Muscle of leg (tissue), 11 donors: Measurements from ENCODE around the gene AIFM3. TPM values are rescaled to one million over a fixed set of nuclear protein-coding genes. Genes with fewer than 3 reads are reported as not detected.

Source experiments
- DNase-seq: peaks from one replicate; pipeline ENCODE4 v3.0.0; 2013
- H3K27ac ChIP-seq: one replicate; pipeline ENCODE4 v1.5.1; 2013; ENCODE audit warnings: mild to moderate bottlenecking, low read length, control low read depth
- H3K27me3 ChIP-seq: one replicate; pipeline ENCODE4 v1.6.1; 2013; ENCODE audit warnings: low read length; ENCODE audit not compliant: control insufficient read depth, insufficient read depth
- H3K36me3 ChIP-seq: one replicate; pipeline ENCODE4 v1.6.1; 2013; ENCODE audit warnings: low read length; ENCODE audit not compliant: control insufficient read depth, insufficient read depth
- H3K4me1 ChIP-seq: one replicate; pipeline ENCODE4 v1.6.1; 2013; ENCODE audit warnings: low read length; ENCODE audit not compliant: control insufficient read depth, insufficient read depth
- H3K4me3 ChIP-seq: one replicate; pipeline ENCODE4 v1.5.1; 2013; ENCODE audit warnings: low read length, control low read depth
- H3K9me3 ChIP-seq: replicated peaks from 2 replicates; pipeline ENCODE4 v1.6.1; 2013; ENCODE audit warnings: low read depth, low read length; ENCODE audit not compliant: control insufficient read depth
- WGBS: methylation state at CpG from one replicate; pipeline ENCODE4 v1.1.5; 2013; ENCODE audit warnings: missing lambda C conversion rate; ENCODE audit not compliant: insufficient coverage; 5-methylcytosine and 5-hydroxymethylcytosine counted together
- polyA plus RNA-seq, 8 donors: library from polyadenylated mRNA; unstranded; fragments of 120-200 nt; gene quantifications; one replicate each; pipeline versions ENCODE4 v1.2.1 to v1.2.3, GENCODE V29; 2013; ENCODE audit warnings: inconsistent platforms in 1 of 8, low replicate concordance in 1 of 8; ENCODE audit not compliant: insufficient read length in 8 of 8, insufficient read depth in 1 of 8
- total RNA-seq: library from RNA; stranded (reverse); fragments of 120-200 nt; gene quantifications from one replicate; pipeline ENCODE4 v1.2.4, GENCODE V29; 2013

Gene AIFM3
- total and polyA plus RNA-seq, 9 donors, result 0.14 to 0.66 (median 0.36) TPM; not detected in 1

DNA sequence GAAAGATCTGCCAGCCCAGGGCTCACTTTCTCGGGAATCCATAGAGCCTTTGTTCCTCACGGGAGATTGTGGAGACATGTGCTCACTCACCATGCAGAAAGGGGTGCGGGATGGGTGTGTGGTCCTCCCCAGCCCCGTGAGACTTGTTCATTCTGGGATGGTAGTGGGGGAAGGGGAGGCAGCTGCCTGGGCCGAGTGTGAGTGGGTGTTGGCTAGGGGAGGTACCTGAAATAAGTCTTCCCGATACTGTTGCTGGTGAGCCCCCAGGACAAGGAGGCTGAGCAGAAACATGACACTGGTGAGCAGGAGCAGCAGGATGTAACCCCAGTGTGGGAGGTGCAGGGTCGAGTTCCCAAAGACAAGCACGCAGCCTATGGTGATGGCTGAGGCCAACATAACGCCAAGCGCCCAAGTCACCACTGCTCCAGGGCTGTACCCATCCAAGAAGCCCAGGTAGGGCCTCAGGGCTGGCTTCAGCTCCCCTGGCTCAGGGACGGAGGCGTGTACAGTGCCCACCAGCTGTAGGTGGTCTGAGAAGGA, 62.5 kb downstream of the AIFM3 start:
- Histone ChIP-seq H3K9me3 (no peaks in the 10 kb centered on the region), H3K36me3 (peaks cover 14% of the 10 kb centered on the region), H3K27ac (no peak overlapping the region), H3K4me3 (no peak overlapping the region), H3K4me1 (peaks cover 50% of the 10 kb centered on the region), H3K27me3 (peaks cover 21% of the 10 kb centered on the region)
- DNase-seq, result no peak
- 52% methylated on average over 12 of the region's 12 CpGs for WGBS

DNA sequence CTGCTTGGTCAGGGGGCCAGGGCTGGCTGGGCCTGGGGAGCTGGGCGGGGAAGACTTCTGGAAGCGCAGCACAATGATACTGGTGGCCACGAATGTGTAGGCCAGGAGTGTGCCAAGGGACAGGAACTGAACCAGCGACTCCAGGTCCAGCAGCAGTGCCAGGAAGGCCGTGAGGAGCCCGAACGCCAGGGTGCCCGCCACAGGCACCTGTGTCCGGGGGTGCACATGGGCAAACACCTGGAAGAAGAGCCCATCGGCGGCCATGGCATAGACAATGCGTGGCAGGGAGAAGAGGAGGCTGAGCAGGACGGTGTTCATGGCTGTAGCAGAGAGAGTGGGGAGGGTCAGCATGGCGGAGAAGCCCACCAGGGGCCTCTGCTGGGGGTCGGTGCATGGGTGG, 63.0 kb downstream of the AIFM3 start:
- Histone ChIP-seq H3K27ac (no peak overlapping the region), H3K4me1 (peaks cover 50% of the 10 kb centered on the region), H3K36me3 (peaks cover 14% of the 10 kb centered on the region), H3K27me3 (peaks cover 21% of the 10 kb centered on the region), H3K4me3 (no peak overlapping the region), H3K9me3 (no peaks in the 10 kb centered on the region)
- WGBS, result 88% methylated on average over 15 of the region's 15 CpGs
- DNase-seq, result no peak

Other genes with a start within 250 kb of the AIFM3 start
- 0.09 TPM for gene SERPIND1, start 193.1 kb upstream of the AIFM3 start, total RNA-seq
- gene SERPIND1, start 193.1 kb upstream of the AIFM3 start, polyA plus RNA-seq, result 1 to 10 TPM in 1 of 8 donors, under 1 TPM in 4, not detected in 3; 0.05 to 1.5 (median 0.13) TPM
- gene PI4KA, start 108.4 kb upstream of the AIFM3 start, total RNA-seq, result 21.1 TPM
- 10 to 100 TPM; 30.7 to 48.1 (median 36.1) TPM for gene PI4KA, start 108.4 kb upstream of the AIFM3 start, polyA plus RNA-seq
- 10.9 TPM for gene SNAP29, start 108.2 kb upstream of the AIFM3 start, total RNA-seq
- 10 to 100 TPM; 19.5 to 26.6 (median 23.0) TPM for gene SNAP29, start 108.2 kb upstream of the AIFM3 start, polyA plus RNA-seq
- gene CRKL, start 49.8 kb upstream of the AIFM3 start, total RNA-seq, result 36.4 TPM
- 10 to 100 TPM; 39.3 to 56.8 (median 46.9) TPM for gene CRKL, start 49.8 kb upstream of the AIFM3 start, polyA plus RNA-seq
- 34.2 TPM for gene LZTR1, start 15.0 kb downstream of the AIFM3 start, total RNA-seq
- 10 to 100 TPM; 27.7 to 42.2 (median 36.2) TPM for gene LZTR1, start 15.0 kb downstream of the AIFM3 start, polyA plus RNA-seq
- 20.9 TPM for gene THAP7, start 34.9 kb downstream of the AIFM3 start, total RNA-seq
- gene THAP7, start 34.9 kb downstream of the AIFM3 start, polyA plus RNA-seq, result 10 to 100 TPM; 18.8 to 22.1 (median 19.9) TPM
- gene P2RX6, start 47.9 kb downstream of the AIFM3 start, total RNA-seq, result 19.8 TPM
- gene P2RX6, start 47.9 kb downstream of the AIFM3 start, polyA plus RNA-seq, result 10 to 100 TPM; 15.3 to 29.6 (median 22.8) TPM
- 0.13 TPM for gene SLC7A4, start 65.3 kb downstream of the AIFM3 start, total RNA-seq
- gene SLC7A4, start 65.3 kb downstream of the AIFM3 start, polyA plus RNA-seq, result 1 to 10 TPM in 2 of 8 donors, under 1 TPM in 6; 0.49 to 2.5 (median 0.93) TPM
- gene LRRC74B, start 78.7 kb downstream of the AIFM3 start, total RNA-seq, result 0.09 TPM
- under 1 TPM in 5 of 8 donors, not detected in 3; 0.13 to 0.34 (median 0.16) TPM for gene LRRC74B, start 78.7 kb downstream of the AIFM3 start, polyA plus RNA-seq